RWPE1 (cell line): ENCODE measurements around the gene PCDHGB5.
"Not testable (repeated sequence)": the region's sequence is repeated elsewhere in the genome, so short reads cannot be mapped to it uniquely, and the experiment has no call there.

Experiments used
- CTCF ChIA-PET: fragments of 350-600 bp; sonication (Branson Sonifier 250); formaldehyde crosslinking; extraction: SDS; loops from one replicate; lab custom pipeline; 2021; lab: Yijun Ruan, JAX
- POLR2A ChIA-PET: fragments of 400-600 bp; formaldehyde crosslinking; extraction: SDS; loops from one replicate; lab custom pipeline; 2020; ENCODE audit warnings: antibody characterized with exemption; ENCODE audit not compliant: low non-redundant PET; lab: Yijun Ruan, JAX
- DNase-seq: peaks from one replicate; pipeline ENCODE4 v3.0.0; 2012; ENCODE audit warnings: low spot score
- H3K27ac ChIP-seq: fragments of 450-650 bp; 2 replicates; pipeline ENCODE4 v1.5.1; 2017
- TF ChIP-seq, protein P1 (sequence below): fragments of 450-650 bp; conservative IDR thresholded peaks from 2 replicates; pipeline ENCODE4 v1.5.1; 2017; ENCODE audit warnings: low read depth, mild to moderate bottlenecking

The PCDHGB5 gene

DNA sequence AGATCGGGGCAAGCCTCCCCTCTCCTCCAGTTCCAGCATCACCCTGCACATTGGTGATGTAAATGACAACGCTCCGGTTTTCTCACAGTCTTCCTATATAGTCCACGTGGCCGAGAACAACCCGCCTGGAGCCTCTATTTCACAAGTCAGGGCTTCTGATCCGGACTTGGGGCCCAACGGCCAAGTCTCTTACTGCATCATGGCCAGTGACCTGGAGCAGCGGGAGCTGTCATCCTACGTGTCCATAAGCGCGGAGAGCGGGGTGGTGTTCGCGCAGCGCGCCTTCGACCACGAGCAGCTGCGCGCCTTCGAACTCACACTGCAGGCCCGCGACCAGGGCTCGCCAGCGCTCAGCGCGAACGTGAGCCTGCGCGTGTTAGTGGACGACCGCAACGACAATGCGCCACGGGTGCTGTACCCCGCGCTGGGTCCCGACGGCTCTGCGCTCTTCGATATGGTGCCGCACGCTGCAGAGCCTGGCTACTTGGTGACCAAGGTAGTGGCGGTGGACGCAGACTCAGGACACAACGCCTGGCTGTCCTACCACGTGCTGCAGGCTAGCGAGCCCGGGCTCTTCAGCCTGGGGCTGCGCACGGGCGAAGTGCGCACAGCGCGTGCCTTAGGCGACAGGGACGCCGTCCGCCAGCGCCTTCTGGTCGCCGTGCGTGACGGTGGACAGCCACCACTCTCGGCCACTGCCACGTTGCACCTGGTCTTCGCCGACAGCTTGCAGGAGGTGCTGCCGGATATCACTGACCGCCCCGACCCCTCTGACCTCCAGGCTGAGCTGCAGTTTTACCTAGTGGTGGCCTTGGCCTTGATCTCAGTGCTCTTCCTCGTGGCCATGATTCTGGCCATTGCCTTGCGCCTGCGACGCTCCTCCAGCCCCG is 8.3 kb upstream of the PCDHGB5 start:
- H3K27ac ChIP-seq, result no peak overlapping the region
- POLR2A ChIA-PET, result no interaction called here
- CTCF ChIA-PET, result no interaction called here
- no peak for DNase-seq
- TF ChIP-seq, protein P1, sequence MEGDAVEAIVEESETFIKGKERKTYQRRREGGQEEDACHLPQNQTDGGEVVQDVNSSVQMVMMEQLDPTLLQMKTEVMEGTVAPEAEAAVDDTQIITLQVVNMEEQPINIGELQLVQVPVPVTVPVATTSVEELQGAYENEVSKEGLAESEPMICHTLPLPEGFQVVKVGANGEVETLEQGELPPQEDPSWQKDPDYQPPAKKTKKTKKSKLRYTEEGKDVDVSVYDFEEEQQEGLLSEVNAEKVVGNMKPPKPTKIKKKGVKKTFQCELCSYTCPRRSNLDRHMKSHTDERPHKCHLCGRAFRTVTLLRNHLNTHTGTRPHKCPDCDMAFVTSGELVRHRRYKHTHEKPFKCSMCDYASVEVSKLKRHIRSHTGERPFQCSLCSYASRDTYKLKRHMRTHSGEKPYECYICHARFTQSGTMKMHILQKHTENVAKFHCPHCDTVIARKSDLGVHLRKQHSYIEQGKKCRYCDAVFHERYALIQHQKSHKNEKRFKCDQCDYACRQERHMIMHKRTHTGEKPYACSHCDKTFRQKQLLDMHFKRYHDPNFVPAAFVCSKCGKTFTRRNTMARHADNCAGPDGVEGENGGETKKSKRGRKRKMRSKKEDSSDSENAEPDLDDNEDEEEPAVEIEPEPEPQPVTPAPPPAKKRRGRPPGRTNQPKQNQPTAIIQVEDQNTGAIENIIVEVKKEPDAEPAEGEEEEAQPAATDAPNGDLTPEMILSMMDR, result no peak

DNA sequence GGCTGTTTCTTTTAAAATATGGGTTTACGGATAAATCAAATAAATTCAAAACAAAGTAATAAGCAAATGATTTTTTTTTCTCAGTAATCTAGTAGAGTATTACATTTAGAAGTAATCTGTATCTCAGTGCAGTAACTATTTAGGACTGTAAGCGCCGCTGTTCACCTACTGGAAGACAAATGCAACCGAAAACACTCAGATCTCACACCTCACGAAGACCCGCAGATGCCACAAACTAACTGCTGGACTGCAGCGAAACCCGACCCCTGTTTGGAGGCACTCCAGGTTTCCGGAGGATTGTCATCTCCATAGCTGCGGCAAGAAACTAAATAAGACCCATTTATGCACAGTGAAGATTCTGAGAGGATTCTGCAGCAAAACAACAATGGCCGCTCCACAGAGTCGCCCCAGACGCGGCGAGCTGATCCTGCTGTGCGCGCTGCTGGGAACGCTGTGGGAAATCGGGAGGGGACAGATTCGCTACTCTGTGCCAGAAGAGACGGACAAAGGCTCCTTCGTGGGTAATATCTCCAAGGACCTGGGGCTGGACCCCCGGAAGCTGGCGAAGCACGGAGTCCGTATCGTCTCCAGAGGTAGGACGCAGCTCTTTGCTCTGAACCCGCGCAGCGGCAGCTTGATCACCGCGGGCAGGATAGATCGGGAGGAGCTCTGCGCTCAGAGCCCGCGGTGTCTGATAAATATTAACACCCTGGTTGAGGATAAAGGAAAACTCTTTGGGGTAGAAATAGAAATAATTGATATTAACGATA is 5.1 kb upstream of the PCDHGB5 start, which contains the start of gene PCDHGA8:
Gene PCDHGA8 (plus strand): TSS at position 205 of the 770 bp plus-strand sequence. CDS start 181 bp downstream, at position 386.
- no peak for DNase-seq
- ChIA-PET POLR2A (no interaction called here), CTCF (interaction anchor here (0.6 to 1.2 kb wide), 2 partner anchors 15 to 1947 kb away, joined by 3 read pairs; partner anchors contain the start of gene PCDHGB6)
- TF ChIP-seq, protein P1, result 0 out of 2 replicates have a peak, but pooled peaks have one; percentile 1
- no peak within 1 kb of the TSS for H3K27ac ChIP-seq

DNA sequence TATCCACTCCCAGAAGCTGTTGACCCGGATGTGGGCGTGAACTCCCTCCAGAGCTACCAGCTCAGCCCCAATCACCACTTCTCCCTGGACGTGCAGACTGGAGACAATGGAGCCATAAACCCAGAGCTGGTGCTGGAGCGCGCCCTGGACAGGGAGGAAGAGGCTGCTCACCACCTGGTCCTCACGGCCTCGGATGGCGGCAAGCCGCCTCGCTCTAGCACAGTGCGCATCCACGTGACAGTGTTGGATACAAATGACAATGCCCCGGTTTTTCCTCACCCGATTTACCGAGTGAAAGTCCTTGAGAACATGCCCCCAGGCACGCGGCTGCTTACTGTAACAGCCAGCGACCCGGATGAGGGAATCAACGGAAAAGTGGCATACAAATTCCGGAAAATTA is 4.5 kb upstream of the PCDHGB5 start:
- DNase-seq, result no peak
- TF ChIP-seq, protein P1, result no peak
- ChIA-PET CTCF (interaction anchor here (0.6 to 1.2 kb wide), 2 partner anchors 15 to 1946 kb away, joined by 3 read pairs; partner anchors contain the start of gene PCDHGB6), POLR2A (no interaction called here)
- H3K27ac ChIP-seq, result no peak overlapping the region

DNA sequence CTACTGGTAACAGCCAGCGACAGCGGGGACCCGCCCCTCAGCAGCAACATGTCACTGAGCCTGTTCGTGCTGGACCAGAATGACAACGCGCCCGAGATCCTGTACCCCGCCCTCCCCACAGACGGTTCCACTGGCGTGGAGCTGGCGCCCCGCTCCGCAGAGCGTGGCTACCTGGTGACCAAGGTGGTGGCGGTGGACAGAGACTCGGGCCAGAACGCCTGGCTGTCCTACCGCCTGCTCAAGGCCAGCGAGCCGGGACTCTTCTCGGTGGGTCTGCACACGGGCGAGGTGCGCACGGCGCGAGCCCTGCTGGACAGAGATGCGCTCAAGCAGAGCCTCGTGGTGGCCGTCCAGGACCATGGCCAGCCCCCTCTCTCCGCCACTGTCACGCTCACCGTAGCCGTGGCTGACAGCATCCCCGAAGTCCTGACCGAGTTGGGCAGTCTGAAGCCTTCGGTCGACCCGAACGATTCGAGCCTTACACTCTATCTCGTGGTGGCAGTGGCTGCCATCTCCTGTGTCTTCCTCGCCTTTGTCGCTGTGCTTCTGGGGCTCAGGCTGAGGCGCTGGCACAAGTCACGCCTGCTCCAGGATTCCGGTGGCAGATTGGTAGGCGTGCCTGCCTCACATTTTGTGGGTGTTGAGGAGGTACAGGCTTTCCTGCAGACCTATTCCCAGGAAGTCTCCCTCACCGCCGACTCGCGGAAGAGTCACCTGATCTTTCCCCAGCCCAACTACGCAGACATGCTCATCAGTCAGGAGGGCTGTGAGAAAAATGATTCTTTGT is 3.2 kb upstream of the PCDHGB5 start:
- DNase-seq, POLR2A ChIA-PET, H3K27ac ChIP-seq: not testable (repeated sequence)
- CTCF ChIA-PET, result interaction anchor here (0.8 to 1.7 kb wide), 3 partner anchors 21 to 82 kb away, joined by 3 to 8 read pairs (median 4); partner anchors contain the start of genes PCDHGA1 and PCDHGA6

DNA sequence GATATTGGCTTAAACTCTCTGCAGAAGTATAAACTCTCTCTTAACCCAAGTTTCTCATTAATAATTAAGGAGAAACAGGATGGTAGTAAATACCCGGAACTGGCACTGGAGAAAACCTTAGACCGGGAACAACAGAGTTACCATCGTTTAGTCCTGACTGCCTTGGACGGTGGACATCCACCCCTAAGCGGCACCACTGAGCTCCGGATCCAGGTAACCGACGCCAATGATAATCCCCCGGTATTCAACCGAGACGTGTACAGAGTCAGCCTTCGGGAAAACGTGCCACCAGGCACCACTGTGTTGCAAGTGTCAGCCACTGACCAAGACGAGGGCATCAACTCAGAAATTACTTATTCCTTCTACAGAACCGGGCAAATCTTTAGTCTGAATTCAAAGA is 861 bp downstream of the PCDHGB5 start:
- ChIA-PET POLR2A (no interaction called here), CTCF (interaction anchor here (1.7 kb wide), 1 partner anchor 68 kb away, joined by 4 read pairs; the partner anchor contains the start of gene PCDHGA1)
- no peak overlapping the region for H3K27ac ChIP-seq
- DNase-seq, result no peak
- TF ChIP-seq, protein P1, result no peak

DNA sequence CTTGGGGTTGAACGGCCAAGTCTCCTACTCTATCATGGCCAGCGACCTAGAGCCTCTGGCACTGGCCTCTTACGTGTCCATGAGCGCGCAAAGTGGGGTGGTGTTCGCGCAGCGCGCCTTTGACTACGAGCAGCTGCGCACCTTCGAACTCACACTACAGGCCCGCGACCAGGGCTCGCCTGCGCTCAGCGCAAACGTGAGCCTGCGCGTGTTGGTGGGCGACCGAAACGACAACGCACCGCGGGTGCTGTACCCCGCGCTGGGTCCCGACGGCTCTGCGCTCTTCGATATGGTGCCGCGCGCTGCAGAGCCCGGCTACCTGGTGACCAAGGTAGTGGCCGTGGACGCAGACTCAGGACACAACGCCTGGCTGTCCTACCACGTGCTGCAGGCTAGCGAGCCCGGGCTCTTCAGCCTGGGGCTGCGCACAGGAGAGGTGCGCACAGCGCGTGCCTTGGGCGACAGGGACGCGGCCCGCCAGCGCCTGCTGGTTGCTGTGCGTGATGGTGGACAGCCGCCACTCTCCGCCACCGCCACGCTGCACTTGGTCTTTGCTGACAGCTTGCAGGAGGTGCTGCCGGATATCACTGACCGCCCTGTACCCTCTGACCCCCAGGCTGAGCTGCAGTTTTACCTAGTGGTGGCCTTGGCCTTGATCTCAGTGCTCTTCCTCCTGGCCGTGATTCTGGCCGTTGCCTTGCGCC is 2.0 kb downstream of the PCDHGB5 start:
- no peak overlapping the region for H3K27ac ChIP-seq
- TF ChIP-seq, protein P1, result no peak
- no peak for DNase-seq
- ChIA-PET POLR2A (no interaction called here), CTCF (interaction anchor here (0.5 kb wide), 1 partner anchor 9 kb away, joined by 3 read pairs; no protein-coding TSS in a partner anchor)
